GM12872 (cell line): ENCODE measurements around the gene SHB.

Experiments
- TF ChIP-seq, protein P1 (sequence below): IDR thresholded peaks from 3 replicates; pipeline ENCODE4 v1.5.1; 2011; ENCODE audit warnings: low read depth, mild to moderate bottlenecking, low read length, moderate library complexity; ENCODE audit not compliant: insufficient read depth

Gene SHB

DNA sequence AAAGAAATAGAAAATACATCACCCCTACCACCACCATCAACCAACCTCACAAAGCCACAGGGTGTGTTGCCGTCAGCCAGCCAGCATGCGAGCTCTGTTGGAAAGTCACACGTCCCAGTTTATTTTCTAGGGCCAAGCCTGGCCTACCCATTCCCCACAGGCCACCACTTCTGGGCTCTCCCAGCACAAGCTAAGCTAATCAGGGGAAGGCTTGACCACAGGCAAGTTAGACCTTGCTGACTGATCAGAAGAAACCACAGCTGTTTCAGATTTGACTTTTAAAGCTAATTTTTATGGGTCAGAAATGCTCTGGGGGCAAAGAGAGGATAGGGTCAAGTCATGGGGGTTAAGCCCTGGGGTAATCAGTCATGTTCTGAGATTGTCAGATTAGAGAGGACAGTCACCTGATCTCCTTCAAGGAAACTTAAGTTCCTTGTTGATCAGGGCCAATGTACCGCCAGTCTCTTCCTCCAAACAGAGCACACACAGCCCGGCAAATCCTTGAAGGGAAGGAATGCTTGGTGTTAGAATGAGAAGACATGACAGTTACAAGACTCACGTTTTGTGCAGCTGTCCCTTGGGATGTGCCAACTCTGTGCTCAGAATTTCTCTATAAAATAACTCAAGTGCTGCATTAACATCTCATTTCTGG lies 7.6 kb downstream of the SHB start:
- TF ChIP-seq, protein P1, sequence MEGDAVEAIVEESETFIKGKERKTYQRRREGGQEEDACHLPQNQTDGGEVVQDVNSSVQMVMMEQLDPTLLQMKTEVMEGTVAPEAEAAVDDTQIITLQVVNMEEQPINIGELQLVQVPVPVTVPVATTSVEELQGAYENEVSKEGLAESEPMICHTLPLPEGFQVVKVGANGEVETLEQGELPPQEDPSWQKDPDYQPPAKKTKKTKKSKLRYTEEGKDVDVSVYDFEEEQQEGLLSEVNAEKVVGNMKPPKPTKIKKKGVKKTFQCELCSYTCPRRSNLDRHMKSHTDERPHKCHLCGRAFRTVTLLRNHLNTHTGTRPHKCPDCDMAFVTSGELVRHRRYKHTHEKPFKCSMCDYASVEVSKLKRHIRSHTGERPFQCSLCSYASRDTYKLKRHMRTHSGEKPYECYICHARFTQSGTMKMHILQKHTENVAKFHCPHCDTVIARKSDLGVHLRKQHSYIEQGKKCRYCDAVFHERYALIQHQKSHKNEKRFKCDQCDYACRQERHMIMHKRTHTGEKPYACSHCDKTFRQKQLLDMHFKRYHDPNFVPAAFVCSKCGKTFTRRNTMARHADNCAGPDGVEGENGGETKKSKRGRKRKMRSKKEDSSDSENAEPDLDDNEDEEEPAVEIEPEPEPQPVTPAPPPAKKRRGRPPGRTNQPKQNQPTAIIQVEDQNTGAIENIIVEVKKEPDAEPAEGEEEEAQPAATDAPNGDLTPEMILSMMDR: no peak

DNA sequence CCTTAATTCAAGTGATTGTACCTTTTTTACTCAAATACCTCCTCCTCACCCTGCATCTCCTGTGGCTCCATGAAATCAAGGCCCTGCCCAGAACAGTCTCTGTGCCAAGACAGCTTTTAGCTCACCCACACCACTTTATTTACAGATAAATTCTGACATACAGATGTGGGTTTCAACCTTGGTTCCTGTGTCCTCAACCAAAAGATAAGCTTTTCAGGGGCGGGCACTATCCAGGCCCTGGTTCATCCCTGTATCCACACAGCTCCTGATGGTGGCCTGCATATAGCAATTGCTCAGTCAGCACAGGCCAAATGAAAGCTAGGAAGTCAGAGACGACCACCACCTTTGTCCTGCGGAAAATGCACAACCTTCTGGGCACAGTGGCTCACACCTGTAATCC lies 8.3 kb downstream of the SHB start:
- TF ChIP-seq, protein P1: no peak

DNA sequence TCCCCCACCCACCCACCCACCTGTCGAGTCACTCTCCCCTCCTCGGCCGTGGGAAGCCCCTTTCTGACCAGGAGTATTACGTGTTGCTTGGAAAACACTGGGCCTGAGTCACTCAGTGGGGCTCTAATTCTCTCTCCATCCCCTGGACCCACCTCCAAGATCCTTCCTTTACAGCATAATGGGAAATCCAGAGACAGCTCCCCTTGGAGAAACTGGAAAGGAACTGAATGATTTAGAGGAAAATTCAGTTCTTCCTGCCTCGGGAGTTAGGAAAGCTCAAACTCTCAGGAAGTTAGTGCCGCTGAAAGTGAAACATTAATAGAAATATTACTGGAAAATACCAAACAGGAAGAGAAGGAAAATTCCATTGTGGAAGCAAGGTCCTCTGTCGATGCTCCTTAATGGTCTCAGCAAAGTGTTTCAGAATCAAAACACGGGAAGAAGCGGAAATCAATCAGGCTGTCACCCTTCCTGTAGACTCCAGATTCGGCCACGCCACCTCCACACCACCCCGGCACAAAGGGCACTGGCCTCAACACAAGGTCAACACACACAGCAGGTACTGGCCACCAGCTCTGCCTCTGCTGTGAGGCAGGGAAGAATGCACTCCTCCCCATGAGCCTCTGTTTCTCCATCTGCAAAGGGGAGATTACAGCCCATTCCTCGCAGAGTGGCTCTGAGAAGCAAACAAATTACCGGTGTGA lies 9.6 kb downstream of the SHB start:
- TF ChIP-seq, protein P1: no peak

DNA sequence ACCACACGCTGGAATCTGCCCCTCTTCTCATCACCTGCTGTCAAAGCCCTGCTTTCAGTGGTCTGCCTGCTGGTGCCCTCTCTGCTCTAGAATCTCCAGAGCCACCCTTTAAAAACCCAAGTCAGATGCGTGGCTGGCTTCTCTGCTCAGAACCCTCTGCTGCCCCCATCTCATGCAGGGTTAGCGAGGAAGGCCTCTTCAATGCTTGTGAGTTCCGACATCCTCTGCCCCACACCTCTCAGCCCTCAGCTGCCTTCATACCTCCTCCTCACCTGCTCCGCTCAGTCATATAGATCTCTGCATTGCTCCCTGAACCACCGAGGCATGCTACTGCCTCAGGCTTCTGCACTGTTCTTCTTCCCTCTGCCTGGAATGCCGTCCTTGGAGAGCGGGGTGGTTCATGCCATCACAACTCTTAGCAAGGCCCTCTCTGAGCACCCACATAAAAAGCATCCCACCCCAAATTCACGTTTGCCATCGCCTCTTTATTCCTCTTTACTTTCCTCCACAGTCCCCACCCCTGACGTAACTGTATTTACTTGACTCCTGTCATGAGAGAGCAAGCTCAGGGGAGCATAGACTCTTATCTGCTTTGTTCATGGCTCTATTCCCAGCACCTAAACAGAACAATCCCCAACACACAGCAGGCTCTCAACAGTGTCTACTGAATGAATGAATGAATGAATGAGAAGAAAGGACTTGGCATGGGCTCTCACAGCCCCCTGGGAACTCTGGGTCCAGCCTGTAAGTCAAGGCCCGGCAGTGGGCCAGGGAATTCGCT lies 10.4 kb downstream of the SHB start:
- TF ChIP-seq, protein P1: no peak

DNA sequence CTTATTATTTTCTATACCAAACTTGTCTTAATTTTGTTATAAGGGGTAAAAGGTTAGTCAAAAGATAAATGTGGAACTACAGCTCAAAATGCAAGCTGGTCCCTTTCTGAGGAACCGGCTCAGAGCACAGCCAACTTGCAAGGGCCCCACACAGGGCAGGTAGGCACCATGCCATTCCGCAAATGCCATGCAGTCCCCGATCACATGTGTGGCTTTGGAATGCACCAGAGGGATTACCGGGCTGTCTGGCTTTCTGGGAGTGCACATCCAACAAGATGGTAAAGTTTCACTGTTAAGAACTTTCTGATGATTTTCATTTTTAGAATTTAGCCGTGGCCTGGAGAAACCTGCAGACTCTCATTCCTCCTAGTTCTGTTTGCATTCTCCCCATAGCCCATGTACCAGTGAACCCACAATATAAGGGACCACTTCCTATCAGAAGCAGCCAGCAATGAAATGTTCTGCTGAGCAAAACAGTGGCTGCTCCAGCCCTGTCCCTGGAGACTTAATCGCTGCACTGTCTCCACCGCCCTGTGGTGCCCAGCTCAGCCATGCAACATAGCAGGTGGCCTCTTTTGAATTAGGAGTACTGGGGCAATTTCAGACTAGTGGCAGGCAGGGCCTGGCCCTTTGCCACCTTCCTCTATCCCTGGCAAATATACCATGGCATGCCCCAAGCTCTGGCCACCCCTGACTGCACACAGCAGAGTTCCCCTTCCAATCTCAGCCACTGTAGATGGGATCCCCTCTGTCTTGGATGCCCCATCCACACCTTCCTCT lies 11.4 kb downstream of the SHB start:
- TF ChIP-seq, protein P1: no peak

DNA sequence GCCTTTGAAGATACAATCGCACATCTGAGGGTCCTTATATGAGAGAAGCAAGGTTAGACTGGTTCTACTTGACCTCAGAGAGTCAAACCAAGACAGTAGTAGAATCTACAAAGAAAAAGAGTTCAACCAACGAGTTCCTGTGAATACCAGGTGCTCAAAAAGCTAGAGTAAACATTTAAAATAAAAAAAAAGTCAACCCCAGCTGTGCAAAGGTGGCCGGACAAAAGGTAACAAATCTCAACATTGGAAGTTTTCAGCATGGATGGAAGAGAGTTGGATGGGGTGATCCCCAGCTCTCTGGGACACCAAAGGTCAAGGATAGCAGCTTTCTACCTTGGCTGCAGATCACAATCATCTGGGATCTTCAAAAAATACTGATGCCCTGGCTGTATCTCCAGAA lies 14.4 kb downstream of the SHB start:
- TF ChIP-seq, protein P1: no peak
